ENCODE measurements around the gene CAD.

GRCh38 chr2:27199241-27199640 lies 17.9 kb upstream of the CAD start:
- no peak for TF ChIP-seq POLR2A (IDR thresholded peaks at IDR 0.05)
- no peak for TF ChIP-seq CTCF (IDR thresholded peaks at IDR 0.05)
- no peak for TF ChIP-seq EP300 (IDR thresholded peaks at IDR 0.05)

Measured in ovary (tissue), 3 donors.